T-helper 2 cell treated with Interferon-gamma antibody and Interleukin-4, amounts not matched to agents 5 μg/mL and 100 μg/mL, for 36 hours (primary cell): ENCODE measurements around the gene ST8SIA3.

ENCODE experiments used
- DNase-seq: peaks from one replicate; pipeline ENCODE4 v3.0.0; 2021; ENCODE audit warnings: low spot score
- H3K27ac Mint-ChIP-seq: one replicate; pipeline ENCODE4 v1.8.0; 2021; ENCODE audit warnings: mild to moderate bottlenecking, mixed read lengths
- H3K27me3 Mint-ChIP-seq: one replicate; pipeline ENCODE4 v1.8.0; 2021; ENCODE audit warnings: low read depth, mixed read lengths
- H3K36me3 Mint-ChIP-seq: one replicate; pipeline ENCODE4 v1.8.0; 2021; ENCODE audit warnings: low read depth, mixed read lengths
- H3K4me1 Mint-ChIP-seq: one replicate; pipeline ENCODE4 v1.8.0; 2021; ENCODE audit warnings: low read depth, mixed read lengths
- H3K4me3 Mint-ChIP-seq: one replicate; pipeline ENCODE4 v1.8.0; 2022; ENCODE audit warnings: mild to moderate bottlenecking, moderate library complexity, mixed read lengths
- H3K9me3 Mint-ChIP-seq: one replicate; pipeline ENCODE4 v1.8.0; 2021; ENCODE audit warnings: mixed read lengths

Gene ST8SIA3, protein sequence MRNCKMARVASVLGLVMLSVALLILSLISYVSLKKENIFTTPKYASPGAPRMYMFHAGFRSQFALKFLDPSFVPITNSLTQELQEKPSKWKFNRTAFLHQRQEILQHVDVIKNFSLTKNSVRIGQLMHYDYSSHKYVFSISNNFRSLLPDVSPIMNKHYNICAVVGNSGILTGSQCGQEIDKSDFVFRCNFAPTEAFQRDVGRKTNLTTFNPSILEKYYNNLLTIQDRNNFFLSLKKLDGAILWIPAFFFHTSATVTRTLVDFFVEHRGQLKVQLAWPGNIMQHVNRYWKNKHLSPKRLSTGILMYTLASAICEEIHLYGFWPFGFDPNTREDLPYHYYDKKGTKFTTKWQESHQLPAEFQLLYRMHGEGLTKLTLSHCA

DNA sequence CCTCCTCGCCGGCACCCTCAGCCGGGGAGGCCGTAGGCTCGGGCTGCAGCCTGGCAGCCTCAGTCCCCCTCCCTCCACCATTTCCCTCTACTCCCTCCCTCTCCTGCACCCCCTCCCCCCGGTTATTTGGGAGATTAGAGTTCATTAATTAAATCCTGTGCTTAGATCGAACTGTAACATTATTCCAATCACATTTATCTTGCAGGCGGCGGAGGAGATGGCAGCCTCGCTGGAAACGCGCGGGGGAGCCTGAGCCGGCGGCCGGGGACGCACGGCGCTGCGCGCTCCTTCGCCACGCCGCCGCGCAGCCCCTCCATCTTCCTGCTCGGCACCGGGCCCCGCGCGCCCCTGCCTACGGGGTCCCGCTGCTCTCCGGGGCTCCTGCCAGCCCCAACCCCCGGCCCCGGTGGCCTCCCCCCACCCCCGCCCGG lies at the start of gene ST8SIA3:
TSS of gene ST8SIA3 (plus strand) at position 287 of the 431 bp plus-strand sequence. CDS start 290 bp downstream, outside the sequence.
- no peak within 1 kb of the TSS for H3K27ac Mint-ChIP-seq
- peaks cover 45% of the 10 kb centered on the region for H3K27me3 Mint-ChIP-seq
- no peak within 1 kb of the TSS for H3K4me3 Mint-ChIP-seq
- H3K4me1 Mint-ChIP-seq: no peaks in the 10 kb centered on the region
- no peaks in the 10 kb centered on the region for H3K9me3 Mint-ChIP-seq
- H3K36me3 Mint-ChIP-seq: no peaks in the 10 kb centered on the region
- DNase-seq: no peak

DNA sequence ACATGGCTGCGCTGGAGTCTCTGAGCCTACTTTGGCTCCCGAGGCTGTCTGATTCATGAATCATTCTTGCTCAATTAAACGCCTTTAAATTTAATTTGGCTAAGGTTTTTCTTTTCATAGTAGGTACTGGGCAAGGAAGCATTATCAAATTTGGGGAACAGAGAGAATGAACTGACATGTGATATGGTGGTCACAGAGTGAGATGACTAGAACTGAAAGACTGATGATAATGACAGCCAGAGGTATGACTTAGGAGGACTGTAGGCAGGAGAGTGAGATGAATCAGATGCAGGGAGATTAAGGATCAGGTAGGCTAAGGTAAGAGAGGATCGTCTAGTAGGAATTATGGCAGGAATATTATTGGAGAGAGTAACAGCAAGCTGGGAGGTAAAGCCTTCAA lies 40.9 kb upstream of the ST8SIA3 start:
- Mint-ChIP-seq H3K9me3 (no peaks in the 10 kb centered on the region), H3K4me1 (no peaks in the 10 kb centered on the region), H3K4me3 (no peak overlapping the region), H3K27me3 (no peaks in the 10 kb centered on the region), H3K36me3 (no peaks in the 10 kb centered on the region), H3K27ac (no peak overlapping the region)
- DNase-seq: no peak

DNA sequence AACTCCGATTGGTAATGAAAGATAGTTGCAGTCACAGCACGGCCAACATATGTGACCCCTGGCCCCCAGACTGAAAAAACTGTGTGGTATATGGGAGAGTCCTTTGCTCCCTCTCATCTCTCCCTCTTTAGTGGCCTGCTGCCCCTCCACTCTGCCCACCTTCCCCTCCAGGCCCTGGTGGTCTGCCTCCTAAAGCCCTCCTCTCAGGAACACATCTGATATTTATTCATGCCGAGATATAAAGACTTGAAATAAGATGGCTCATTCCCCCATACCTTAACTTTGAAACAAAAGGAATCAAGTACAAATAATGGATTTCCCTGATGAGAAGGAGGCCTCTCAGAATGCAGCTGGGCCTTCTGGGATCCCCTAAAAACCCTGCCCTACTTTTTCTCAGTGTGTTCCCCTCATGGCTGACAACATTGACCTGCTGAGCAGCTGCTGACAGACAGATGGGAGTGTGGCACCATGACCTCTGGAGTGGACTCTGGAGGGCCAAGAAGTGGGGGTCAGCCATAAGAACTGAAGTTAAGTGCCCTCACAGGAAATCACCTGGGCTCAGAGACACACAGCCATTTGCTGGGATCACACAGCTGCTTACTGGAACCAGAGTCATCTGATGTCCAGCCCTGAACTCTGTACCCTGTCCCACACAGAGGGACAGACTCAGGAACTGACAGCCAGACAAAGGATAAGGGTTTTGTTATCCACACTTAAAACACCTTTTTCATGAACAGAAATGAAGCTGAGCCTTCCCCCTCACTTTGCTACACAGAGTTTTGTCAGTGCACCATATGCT lies 39.8 kb upstream of the ST8SIA3 start:
- no peak for DNase-seq
- Mint-ChIP-seq H3K27me3 (no peaks in the 10 kb centered on the region), H3K36me3 (no peaks in the 10 kb centered on the region), H3K27ac (no peak overlapping the region), H3K9me3 (no peaks in the 10 kb centered on the region), H3K4me3 (no peak overlapping the region), H3K4me1 (no peaks in the 10 kb centered on the region)

DNA sequence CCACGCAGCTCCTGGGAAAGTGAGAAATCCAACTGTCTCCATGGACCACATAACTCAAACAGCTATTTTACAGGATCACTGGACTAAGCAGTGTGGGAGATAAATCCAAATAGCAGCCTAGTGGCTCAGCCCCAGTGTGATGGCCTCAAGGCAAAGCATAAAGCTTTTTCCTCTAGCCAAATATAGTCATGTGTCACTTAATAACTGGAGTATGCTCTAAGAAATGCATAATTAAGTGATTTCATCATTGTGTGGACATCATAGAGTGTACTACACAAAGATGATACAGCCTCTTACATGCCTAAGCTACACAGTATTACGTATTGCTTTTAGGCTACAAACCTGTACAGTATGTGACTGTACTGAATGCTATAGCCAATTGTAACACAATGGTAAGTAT lies 31.8 kb upstream of the ST8SIA3 start:
- Mint-ChIP-seq H3K9me3 (no peaks in the 10 kb centered on the region), H3K4me1 (no peaks in the 10 kb centered on the region), H3K27me3 (no peaks in the 10 kb centered on the region), H3K27ac (no peak overlapping the region), H3K4me3 (no peak overlapping the region), H3K36me3 (no peaks in the 10 kb centered on the region)
- DNase-seq: no peak

DNA sequence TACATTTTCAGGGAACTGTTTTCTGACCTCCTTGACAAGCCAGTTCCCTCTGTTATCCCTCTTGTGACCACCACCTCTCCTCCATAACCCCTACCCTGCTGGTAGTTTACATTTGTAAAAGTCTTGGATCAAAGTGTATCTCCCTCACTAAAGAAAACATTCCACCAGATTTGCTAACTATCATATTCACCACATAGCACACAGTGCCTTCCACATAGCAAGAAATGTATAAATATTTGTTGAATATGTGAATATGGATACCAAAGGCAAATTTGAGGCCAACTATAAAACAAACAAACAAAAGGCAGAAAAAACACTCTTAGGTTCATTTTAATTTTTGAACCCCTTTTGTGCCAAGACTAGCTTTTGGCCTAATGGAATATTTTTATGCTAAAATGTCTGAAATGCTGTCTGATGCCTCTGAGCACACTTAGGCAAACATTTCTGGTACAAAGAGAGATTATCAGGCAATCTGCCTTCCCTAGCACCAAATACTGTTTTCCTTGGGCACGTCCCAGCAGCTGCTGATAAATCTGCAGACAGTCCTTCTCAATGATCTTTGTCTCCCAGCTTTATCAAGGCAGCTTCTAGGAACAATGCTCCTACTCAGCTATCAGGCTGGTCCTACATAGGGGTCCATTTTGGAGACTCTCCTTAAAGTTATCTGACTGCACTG lies 26.7 kb upstream of the ST8SIA3 start:
- Mint-ChIP-seq H3K4me3 (no peak overlapping the region), H3K4me1 (no peaks in the 10 kb centered on the region), H3K27me3 (no peaks in the 10 kb centered on the region), H3K36me3 (no peaks in the 10 kb centered on the region), H3K9me3 (no peaks in the 10 kb centered on the region), H3K27ac (no peak overlapping the region)
- no peak for DNase-seq

DNA sequence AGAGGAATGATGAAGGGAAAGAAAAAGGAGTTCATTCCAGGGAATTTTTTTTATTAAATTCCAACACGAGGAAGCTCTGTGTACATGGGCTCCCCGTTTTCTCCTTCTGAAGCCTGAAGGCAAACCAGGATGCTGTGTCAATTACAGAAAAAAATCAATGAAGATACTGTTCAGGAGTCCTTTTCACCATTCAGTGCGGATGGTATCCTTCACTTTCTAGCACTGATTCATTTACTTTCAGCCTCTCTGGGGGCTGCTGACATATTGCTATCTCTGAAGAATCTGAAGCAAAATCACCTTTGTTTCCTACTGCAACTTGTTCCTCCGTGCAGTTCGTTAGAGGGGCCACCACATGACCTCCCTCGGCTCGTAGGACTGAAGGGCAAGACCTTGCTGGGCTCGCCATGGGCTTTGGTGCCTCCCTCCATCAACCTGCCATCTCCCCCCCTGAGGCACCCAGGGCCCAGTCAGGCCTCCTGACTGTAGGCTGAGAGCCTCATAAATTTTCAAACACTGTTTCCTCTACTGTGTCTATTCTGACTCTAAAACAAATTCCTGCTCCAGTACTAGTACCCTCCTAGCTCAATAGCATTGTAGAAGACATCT lies 25.5 kb upstream of the ST8SIA3 start:
- no peaks in the 10 kb centered on the region for H3K36me3 Mint-ChIP-seq
- no peaks in the 10 kb centered on the region for H3K4me1 Mint-ChIP-seq
- H3K27me3 Mint-ChIP-seq: no peaks in the 10 kb centered on the region
- H3K9me3 Mint-ChIP-seq: no peaks in the 10 kb centered on the region
- no peak for DNase-seq
- no peak overlapping the region for H3K4me3 Mint-ChIP-seq
- H3K27ac Mint-ChIP-seq: no peak overlapping the region

DNA sequence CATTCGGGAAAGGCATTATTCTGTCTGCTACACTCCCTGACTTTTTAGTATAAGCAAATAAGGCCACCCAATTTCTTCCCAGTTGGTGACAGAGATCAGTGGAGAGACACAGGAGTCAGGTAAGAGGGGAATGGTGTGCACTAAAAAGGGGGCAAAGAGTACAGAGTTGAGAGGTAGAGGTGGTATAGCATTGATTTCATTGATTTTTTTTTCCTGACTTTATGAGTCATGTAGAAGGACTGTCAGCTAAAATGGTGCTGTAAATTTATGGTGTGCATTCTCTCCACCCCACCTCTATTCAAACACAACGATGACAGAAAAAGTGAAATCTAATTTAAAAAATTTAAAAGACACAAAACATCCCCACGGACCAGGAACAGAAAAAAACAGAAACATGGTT lies 23.7 kb upstream of the ST8SIA3 start:
- no peaks in the 10 kb centered on the region for H3K9me3 Mint-ChIP-seq
- H3K4me1 Mint-ChIP-seq: no peaks in the 10 kb centered on the region
- no peak overlapping the region for H3K4me3 Mint-ChIP-seq
- no peak overlapping the region for H3K27ac Mint-ChIP-seq
- H3K36me3 Mint-ChIP-seq: no peaks in the 10 kb centered on the region
- H3K27me3 Mint-ChIP-seq: no peaks in the 10 kb centered on the region
- no peak for DNase-seq

DNA sequence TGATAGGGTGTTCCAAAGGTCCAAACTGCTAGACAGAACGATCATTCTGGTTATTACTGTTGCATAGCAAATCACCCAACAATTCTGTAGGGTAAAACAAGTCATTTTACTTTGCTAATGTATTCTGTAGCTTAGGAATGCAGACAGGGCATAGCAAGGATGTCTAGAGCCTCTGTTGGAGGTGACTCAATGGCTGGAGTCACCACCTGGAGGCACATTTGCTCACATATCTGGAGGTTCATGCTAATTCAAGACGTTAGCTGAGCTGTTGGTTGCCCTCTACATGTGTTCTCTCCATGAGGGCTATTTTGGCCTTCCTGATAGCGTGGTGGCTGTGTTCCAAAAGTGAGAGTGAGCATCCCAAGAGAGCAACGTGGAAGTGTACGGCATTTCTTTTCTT lies 22.5 kb upstream of the ST8SIA3 start:
- H3K4me3 Mint-ChIP-seq: no peak overlapping the region
- no peak overlapping the region for H3K27ac Mint-ChIP-seq
- no peaks in the 10 kb centered on the region for H3K27me3 Mint-ChIP-seq
- H3K36me3 Mint-ChIP-seq: no peaks in the 10 kb centered on the region
- H3K4me1 Mint-ChIP-seq: no peaks in the 10 kb centered on the region
- H3K9me3 Mint-ChIP-seq: no peaks in the 10 kb centered on the region
- no peak for DNase-seq

DNA sequence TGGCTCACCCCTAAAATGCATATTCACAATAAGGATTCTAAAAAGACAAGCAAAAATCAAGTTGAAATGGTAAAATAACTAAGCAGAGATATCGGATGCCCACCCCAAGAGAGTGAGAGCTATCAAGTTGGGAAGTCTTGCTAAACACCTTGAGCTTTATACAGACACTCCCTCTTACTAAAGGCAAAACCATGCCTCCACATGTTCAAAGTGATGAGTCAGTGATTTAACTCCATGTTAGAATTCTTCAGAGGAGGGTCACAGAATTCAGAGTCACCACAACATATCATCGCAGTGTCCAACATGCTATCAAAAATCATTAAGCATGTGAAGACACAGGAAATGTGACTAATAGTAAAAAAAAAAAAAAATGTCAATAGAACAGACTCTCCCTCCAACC lies 20.6 kb upstream of the ST8SIA3 start:
- no peaks in the 10 kb centered on the region for H3K36me3 Mint-ChIP-seq
- no peaks in the 10 kb centered on the region for H3K27me3 Mint-ChIP-seq
- no peak overlapping the region for H3K4me3 Mint-ChIP-seq
- H3K9me3 Mint-ChIP-seq: no peaks in the 10 kb centered on the region
- no peak for DNase-seq
- H3K27ac Mint-ChIP-seq: no peak overlapping the region
- H3K4me1 Mint-ChIP-seq: no peaks in the 10 kb centered on the region

DNA sequence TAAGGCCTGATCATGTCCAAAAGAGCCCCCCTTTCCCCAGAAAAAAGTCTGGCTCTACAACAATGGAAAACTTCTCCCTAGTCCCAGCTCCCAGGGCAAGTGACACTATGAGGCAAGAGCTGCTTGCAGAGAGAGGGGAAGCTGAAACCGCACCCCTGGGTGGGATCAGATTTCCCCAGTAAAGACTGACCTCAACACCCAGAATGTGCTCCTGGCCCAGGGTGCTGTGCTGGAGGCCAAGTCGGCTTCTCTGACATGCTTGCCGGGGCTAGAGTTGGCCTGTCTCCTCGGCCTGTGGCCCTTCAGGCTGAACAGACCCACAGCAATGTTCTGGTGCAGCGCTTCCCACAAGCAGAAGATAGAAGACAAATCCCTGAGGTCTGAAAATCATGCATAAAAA lies 18.4 kb upstream of the ST8SIA3 start:
- Mint-ChIP-seq H3K27ac (no peak overlapping the region), H3K4me1 (no peaks in the 10 kb centered on the region), H3K27me3 (no peaks in the 10 kb centered on the region), H3K4me3 (no peak overlapping the region), H3K9me3 (no peaks in the 10 kb centered on the region), H3K36me3 (no peaks in the 10 kb centered on the region)
- no peak for DNase-seq

DNA sequence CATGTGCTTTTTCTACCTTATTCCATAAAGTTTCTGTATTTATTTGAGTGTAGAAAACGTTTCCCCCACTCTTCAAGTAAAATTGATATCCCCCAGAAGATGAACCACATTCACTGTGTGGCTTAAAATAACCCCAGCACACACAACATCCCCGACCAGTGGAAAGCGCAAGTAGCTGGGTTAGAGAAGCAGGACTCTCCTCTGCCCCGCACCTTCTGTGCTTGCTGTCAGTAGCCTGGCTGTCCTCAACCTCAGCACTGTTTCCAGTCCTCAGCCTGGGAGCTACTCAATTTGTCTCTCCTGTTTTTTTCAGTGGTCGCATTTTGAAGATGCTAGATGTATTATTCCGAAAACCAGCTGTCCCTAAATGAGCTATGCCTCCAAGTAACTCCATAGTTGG lies 18.0 kb upstream of the ST8SIA3 start:
- no peaks in the 10 kb centered on the region for H3K36me3 Mint-ChIP-seq
- no peaks in the 10 kb centered on the region for H3K9me3 Mint-ChIP-seq
- no peaks in the 10 kb centered on the region for H3K27me3 Mint-ChIP-seq
- H3K4me1 Mint-ChIP-seq: no peaks in the 10 kb centered on the region
- H3K4me3 Mint-ChIP-seq: no peak overlapping the region
- no peak overlapping the region for H3K27ac Mint-ChIP-seq
- no peak for DNase-seq

DNA sequence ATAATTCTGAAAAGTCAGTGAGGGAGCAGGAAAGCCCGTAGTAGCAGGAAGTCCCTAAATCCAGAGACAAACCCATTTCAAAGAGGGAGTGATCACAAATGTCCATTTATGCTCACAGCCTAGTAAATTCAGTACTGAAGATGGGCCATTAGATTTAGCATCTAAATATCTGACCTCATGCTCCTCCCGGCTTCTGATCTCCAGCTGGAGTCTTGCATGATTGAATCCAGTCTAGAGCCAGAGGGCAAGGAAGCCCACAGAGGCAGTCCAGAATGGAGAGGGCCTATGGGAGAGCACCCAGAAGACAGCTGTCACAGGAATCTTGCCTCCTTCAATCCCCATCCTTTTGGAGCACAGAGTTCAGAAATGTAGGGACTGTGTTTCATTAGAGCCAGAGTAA lies 16.0 kb upstream of the ST8SIA3 start:
- DNase-seq: no peak
- H3K4me1 Mint-ChIP-seq: no peaks in the 10 kb centered on the region
- H3K27me3 Mint-ChIP-seq: no peaks in the 10 kb centered on the region
- no peaks in the 10 kb centered on the region for H3K36me3 Mint-ChIP-seq
- H3K9me3 Mint-ChIP-seq: no peaks in the 10 kb centered on the region
- H3K27ac Mint-ChIP-seq: no peak overlapping the region
- H3K4me3 Mint-ChIP-seq: no peak overlapping the region

DNA sequence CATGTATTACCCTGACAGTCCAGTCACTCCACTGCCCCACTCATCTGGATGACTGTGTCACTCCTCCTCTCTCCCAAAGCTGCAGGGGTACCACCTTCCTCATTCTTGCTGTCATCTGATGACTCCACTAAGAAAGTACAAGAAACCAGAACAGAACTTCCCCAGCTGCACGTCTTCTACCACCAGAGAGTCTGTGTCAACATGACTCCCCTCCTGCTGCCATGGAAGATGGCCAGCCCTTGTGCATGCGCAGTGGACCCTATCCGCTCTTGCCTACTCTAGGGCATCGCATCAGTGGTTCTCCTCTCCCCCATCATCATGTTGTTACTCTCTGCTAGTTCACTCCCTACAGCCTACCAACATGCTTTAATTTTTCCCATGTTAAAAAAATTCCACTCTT lies 14.5 kb upstream of the ST8SIA3 start:
- no peaks in the 10 kb centered on the region for H3K27me3 Mint-ChIP-seq
- no peak overlapping the region for H3K27ac Mint-ChIP-seq
- H3K4me1 Mint-ChIP-seq: no peaks in the 10 kb centered on the region
- H3K9me3 Mint-ChIP-seq: no peaks in the 10 kb centered on the region
- H3K4me3 Mint-ChIP-seq: no peak overlapping the region
- DNase-seq: no peak
- H3K36me3 Mint-ChIP-seq: no peaks in the 10 kb centered on the region

DNA sequence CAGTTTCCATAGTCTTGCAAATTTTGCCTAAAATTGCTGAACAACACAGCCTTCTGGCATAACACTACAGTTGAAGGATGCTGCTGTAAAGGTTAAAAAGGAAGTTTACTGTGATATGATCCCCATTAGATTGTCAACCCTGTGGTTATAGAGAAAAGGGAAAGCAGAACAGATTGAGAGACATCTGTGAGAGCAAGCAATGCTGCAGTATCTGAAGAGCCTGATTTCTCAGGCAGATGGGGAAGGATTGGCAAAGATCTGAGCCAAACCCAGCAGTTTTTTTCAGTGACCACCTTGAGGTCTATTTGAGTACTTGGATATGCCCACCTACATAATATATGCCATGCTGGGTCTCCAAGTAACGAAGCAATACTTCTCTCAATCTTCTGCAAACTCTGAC lies 8.5 kb upstream of the ST8SIA3 start:
- H3K4me1 Mint-ChIP-seq: no peaks in the 10 kb centered on the region
- no peak for DNase-seq
- no peak overlapping the region for H3K27ac Mint-ChIP-seq
- no peaks in the 10 kb centered on the region for H3K36me3 Mint-ChIP-seq
- H3K4me3 Mint-ChIP-seq: no peak overlapping the region
- no peaks in the 10 kb centered on the region for H3K9me3 Mint-ChIP-seq
- H3K27me3 Mint-ChIP-seq: no peaks in the 10 kb centered on the region
